ENCODE data around the gene PRR5L.

- TF ChIP-seq CTCF (tag by site-specific recombination; IDR thresholded peaks at IDR 0.05) (no peak), ZNF600 (tag by site-specific recombination; IDR thresholded peaks at IDR 0.05) (no peak), ZNF202 (tag by site-specific recombination; IDR thresholded peaks at IDR 0.05; ENCODE audit: borderline replicate concordance) (no peak), ZNF274 (IDR thresholded peaks at IDR 0.05; ENCODE audit: low read length) (no peak), ZNF274 (tag by site-specific recombination; IDR thresholded peaks at IDR 0.05; ENCODE audit: borderline replicate concordance) (no peak), PRDM6 (tag by site-specific recombination; IDR thresholded peaks at IDR 0.05) (no peak), ZBTB7A (tag by site-specific recombination; IDR thresholded peaks at IDR 0.05; ENCODE audit: low read depth) (no peak), ZNF629 (tag by site-specific recombination; IDR thresholded peaks at IDR 0.05) (no peak), ZNF433 (tag by site-specific recombination; IDR thresholded peaks at IDR 0.05; ENCODE audit: low read depth) (no peak), YY1 (tag by site-specific recombination; IDR thresholded peaks at IDR 0.05) (no peak), ZBTB10 (tag by site-specific recombination; IDR thresholded peaks at IDR 0.05) (no peak), ZNF335 (tag by site-specific recombination; conservative IDR thresholded peaks at IDR 0.05) (no peak; the same call in 1 of the 2 replicates), WT1 (tag by site-specific recombination; IDR thresholded peaks at IDR 0.05) (no peak), ZNF140 (tag by site-specific recombination; IDR thresholded peaks at IDR 0.05) (no peak)
These were observed 7.5 kb upstream of the PRR5L start for GRCh38 chr11:36288442-36289225.

All from HEK293 (cell line).